Fibroblast of mammary gland (primary cell): ENCODE results near the gene PSMB11.

Experiments
- DNase-seq: peaks from one replicate; pipeline ENCODE4 v3.0.0-alpha.2; 2010; ENCODE audit warnings: low read depth
- H3K4me3 ChIP-seq: 2 replicates; pipeline ENCODE4 v1.5.1; 2011; ENCODE audit warnings: low read depth, mild to moderate bottlenecking, low read length, moderate library complexity; ENCODE audit not compliant: control insufficient read depth
- TF ChIP-seq, protein P1 (sequence below): conservative IDR thresholded peaks from 2 replicates; pipeline ENCODE4 v1.5.1; 2011; ENCODE audit warnings: low read depth, low read length, inconsistent platforms; ENCODE audit not compliant: control insufficient read depth, insufficient read depth

PSMB11 gene

DNA sequence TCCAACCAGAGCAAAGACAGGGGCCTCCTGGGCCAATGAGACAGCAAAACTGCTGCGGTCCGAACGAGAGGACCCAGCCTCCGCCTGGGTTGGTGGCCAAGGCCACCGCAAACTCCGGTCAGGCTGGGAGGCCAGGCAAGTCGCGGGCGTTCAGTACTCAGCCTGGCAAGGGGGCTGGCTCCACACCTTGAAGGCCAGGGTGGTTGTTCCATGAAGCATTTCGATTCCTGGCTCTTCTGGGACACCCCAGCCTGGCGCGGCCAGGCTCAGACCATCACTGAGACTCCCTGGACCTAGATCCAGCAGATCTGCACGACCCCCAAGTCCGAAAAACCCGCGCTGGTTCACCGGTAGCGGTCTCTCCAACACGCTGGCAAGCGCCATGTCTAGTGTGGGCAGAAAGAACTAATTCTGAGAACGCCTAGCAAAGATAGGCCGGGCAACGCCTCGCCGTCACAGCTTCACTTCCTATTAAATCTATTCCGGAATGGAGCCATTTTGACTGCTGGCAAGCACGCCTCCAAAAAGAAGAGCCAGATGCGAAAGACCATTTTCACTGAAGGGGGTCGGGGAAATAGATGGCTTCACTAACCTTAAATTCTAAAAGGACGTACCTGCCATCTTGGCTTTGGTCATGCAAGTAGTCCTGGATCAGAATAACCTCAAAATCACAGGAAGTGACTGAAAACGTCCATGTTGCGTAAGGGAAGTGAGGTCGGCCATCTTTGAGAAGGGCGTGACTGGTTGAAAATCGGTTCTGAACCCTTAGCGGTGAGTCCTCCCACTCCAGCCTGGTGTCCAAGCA is 7.3 kb upstream of the PSMB11 start, which contains the start of gene PSMB5:
Gene PSMB5 (minus strand): TSS at position 403 of the 805 bp plus-strand sequence. CDS start 19 bp downstream, at position 384.
- peak; percentile 95 for DNase-seq
- peak within 1 kb of the TSS; percentile 96 for H3K4me3 ChIP-seq
- TF ChIP-seq, protein P1, sequence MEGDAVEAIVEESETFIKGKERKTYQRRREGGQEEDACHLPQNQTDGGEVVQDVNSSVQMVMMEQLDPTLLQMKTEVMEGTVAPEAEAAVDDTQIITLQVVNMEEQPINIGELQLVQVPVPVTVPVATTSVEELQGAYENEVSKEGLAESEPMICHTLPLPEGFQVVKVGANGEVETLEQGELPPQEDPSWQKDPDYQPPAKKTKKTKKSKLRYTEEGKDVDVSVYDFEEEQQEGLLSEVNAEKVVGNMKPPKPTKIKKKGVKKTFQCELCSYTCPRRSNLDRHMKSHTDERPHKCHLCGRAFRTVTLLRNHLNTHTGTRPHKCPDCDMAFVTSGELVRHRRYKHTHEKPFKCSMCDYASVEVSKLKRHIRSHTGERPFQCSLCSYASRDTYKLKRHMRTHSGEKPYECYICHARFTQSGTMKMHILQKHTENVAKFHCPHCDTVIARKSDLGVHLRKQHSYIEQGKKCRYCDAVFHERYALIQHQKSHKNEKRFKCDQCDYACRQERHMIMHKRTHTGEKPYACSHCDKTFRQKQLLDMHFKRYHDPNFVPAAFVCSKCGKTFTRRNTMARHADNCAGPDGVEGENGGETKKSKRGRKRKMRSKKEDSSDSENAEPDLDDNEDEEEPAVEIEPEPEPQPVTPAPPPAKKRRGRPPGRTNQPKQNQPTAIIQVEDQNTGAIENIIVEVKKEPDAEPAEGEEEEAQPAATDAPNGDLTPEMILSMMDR: no peak

DNA sequence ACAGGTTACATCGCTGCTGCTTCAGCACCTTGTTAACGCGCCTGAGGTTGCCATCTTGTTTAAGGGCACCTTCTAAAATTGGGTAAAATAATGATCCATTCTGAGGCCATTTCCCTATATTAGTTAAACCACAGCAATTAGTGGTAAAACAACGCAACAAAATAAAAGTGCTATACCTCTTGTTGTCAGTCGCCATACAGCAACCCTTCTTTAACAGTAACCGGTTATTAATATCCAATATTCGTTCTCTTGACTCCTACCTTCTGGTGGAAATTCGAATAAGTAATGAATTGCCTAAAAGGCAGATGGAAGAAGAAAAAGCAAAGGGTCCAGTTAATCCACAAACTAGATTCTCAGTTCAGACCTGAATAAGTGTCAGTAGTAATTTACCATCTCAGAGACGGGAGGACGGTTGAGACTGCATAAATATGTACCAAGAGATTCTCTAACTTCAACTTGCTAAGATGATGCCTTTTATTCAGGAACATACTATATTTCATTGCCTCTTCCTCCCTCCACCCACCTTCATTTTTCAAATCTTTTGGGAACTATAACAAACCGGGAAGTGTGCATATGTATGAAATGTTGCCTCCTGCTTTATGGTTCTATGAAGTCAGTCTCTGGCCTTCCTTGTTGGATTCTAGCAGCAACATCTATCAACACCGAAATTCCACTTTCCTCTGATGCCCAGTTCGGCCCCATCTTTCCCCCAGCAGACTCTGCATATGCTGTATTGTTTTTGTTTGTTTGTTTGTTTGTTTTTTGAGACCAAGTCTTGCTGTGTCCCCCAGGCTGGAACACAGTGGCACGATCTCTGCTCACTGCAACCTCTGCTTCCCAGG is 6.5 kb upstream of the PSMB11 start:
- TF ChIP-seq, protein P1: no peak

DNA sequence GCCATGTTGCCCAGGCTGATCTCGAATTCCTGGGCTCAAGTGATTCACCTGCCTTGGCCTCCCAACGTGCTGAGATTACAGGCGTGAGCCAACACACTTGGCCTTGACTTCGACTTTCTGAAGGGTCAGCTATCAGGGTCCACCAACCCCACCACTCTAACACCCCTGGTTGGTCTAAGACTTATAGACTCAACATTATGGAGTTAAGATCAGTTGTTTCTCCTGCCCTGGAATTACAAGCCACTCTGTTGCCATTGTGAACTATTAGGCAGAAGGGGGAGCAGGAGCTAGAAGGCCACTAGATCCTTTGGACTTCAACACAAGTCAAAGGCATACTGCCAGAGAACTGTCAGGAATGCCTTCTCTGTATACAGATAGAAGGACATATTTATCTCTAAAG is 1.9 kb upstream of the PSMB11 start:
- TF ChIP-seq, protein P1: no peak
- DNase-seq: no peak
- H3K4me3 ChIP-seq: no peak overlapping the region

More for the DNA sequence above, 6.5 kb upstream of the PSMB11 start:
- DNase-seq: no peak
- H3K4me3 ChIP-seq: peak overlapping the region; percentile 96

DNA sequence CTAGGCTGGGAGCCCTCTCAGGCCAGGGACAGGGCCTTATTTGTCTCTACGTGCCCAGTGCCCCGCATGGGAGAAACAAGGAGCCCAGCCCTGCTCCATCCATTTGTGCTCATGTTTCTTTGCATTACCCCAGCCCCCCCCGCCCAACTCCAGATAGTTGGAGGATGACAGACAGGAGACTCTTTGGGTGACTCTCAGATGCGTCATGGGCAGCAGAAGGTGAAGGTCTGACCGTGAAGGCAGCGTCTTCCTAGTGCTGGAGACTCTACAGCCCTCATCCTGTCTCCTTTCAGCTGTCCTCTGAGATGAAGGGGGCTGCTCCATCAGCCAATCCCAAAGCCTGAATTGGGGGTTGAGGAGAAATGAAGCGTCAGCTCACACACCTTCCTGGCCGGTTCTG is 283 bp upstream of the PSMB11 start:
- TF ChIP-seq, protein P1: no peak
- H3K4me3 ChIP-seq: no peak overlapping the region
- DNase-seq: peak; percentile 44

DNA sequence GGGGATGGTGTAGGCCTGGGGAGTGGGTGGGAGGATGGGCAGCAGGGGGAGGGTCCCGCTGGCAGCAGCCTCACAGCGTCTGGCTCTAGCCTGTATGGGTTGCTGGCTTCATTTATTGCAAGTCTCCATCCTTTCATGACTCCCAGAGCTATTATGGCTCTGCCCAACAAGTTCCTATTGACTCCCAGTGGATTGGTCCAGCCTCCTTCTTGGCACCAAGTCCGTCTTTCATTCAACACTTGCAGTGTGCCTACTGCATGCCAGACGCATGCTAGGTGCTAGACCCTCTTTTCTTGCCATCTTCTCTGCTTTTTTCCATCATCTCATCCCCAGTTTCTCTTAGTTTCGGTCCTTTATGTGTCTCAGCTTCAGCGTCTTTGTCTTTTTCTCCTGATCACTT is 1.1 kb downstream of the PSMB11 start:
- DNase-seq: no peak
- H3K4me3 ChIP-seq: no peak overlapping the region
- TF ChIP-seq, protein P1: no peak

DNA sequence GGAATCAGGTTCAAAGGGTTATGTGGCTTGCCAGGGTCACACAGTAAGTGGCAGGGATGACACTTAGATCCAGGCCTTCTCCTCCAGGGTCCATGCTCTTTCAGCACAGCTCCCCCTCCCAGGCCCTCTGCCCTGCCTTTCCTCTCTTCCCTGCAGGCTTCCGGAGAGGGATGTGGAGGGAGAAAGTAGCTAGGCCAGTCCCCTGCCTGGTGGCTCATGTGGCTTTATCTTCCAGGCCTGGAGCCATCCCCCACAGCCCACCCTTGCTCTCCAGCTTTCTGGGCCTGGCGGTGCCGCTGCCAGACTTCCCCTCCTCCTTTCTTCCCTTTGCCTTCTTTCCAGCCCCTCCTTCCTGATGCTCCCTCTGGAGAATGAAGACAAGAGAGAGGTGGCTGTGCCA is 1.7 kb downstream of the PSMB11 start:
- DNase-seq: no peak
- H3K4me3 ChIP-seq: no peak overlapping the region
- TF ChIP-seq, protein P1: no peak
